ENCODE data around the gene P4HTM.

The P4HTM gene

DNA sequence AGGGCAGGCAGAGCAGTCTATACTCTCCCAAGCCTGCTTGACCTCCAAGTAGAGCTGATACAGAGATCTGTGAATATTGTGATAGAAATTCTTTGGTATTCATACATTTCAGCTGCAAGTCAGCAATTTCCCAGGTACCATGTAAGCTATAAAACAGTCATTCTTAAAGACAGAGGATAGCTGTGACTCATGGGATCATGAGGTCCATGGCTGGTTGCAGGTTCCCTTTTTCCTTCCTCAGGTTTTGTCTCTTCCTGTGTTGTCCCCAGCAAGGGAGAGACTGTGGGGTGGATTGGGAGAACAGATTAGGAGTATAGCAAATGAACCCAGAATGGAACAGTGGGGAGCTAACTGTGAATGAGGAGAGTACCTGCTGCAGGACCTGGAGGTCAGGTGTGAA, 5.4 kb upstream of the P4HTM start:
- peaks cover 12% of the 10 kb centered on the region for H3K4me1 ChIP-seq (ENCODE audit: control insufficient read depth, insufficient read depth, low read length, unreplicated experiment)
- H3K36me3 ChIP-seq (ENCODE audit: insufficient read depth, low read length): no peaks in the 10 kb centered on the region; the same call in 1 of the 2 replicates
- peaks cover 2% of the 10 kb centered on the region for H3K79me2 ChIP-seq (ENCODE audit: control insufficient read depth, insufficient read depth, low read length, unreplicated experiment)
- no peak overlapping the region for H3K27ac ChIP-seq (ENCODE audit: low read depth, low read length)
- no peaks in the 10 kb centered on the region for H3K27me3 ChIP-seq (ENCODE audit: insufficient read depth, low read length)
- no peak overlapping the region for H3K4me3 ChIP-seq (ENCODE audit: low read depth, low read length)
- no peak overlapping the region for H2AFZ ChIP-seq (ENCODE audit: low read length, unreplicated experiment)

DNA sequence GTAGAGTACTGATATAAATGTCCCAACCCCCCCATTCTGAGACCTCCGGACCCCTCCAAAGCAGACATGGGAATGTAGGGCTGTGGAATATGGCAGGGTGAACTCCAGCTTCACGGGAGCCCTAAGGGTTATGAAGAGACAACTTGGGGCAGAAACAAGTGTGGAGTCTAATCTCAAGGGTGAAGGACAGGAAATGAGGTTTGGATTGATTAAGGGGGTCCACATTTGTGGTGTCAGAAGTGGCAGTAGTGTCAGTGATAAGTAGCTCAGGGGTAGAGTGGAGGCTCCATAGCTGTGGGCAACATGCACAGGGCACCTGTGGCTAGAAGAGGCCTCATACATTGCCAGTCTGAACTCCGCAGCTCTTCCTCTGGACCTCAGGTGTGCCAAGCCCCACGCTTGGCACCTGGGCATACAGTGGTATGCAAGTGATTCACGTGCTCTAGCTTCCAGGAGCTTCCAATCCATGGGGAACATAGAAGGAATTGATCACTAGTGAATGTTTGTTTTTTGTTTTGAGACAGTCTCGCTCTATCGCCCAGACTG, 4.1 kb upstream of the P4HTM start:
- no peak overlapping the region for H3K27ac ChIP-seq (ENCODE audit: low read depth, low read length)
- H3K27me3 ChIP-seq (ENCODE audit: insufficient read depth, low read length): no peaks in the 10 kb centered on the region
- no peak overlapping the region for H3K4me3 ChIP-seq (ENCODE audit: low read depth, low read length)
- peaks cover 12% of the 10 kb centered on the region for H3K4me1 ChIP-seq (ENCODE audit: control insufficient read depth, insufficient read depth, low read length, unreplicated experiment)
- H3K36me3 ChIP-seq (ENCODE audit: insufficient read depth, low read length): no peaks in the 10 kb centered on the region; the same call in 1 of the 2 replicates
- H2AFZ ChIP-seq (ENCODE audit: low read length, unreplicated experiment): no peak overlapping the region
- H3K79me2 ChIP-seq (ENCODE audit: control insufficient read depth, insufficient read depth, low read length, unreplicated experiment): peaks cover 4% of the 10 kb centered on the region

GRCh38 chr3:48989126-48989795, 780 bp upstream of the P4HTM start:
- Histone ChIP-seq H3K4me1 (ENCODE audit: control insufficient read depth, insufficient read depth, low read length, unreplicated experiment) (peaks cover 21% of the 10 kb centered on the region), H3K36me3 (ENCODE audit: insufficient read depth, low read length) (no peaks in the 10 kb centered on the region), H3K4me3 (ENCODE audit: low read depth, low read length) (peak overlapping the region; percentile 89), H2AFZ (ENCODE audit: low read length, unreplicated experiment) (peak overlapping the region; percentile 91), H3K79me2 (ENCODE audit: control insufficient read depth, insufficient read depth, low read length, unreplicated experiment) (peaks cover 14% of the 10 kb centered on the region), H3K27ac (ENCODE audit: low read depth, low read length) (peak overlapping the region; percentile 82), H3K27me3 (ENCODE audit: insufficient read depth, low read length) (no peaks in the 10 kb centered on the region)

DNA sequence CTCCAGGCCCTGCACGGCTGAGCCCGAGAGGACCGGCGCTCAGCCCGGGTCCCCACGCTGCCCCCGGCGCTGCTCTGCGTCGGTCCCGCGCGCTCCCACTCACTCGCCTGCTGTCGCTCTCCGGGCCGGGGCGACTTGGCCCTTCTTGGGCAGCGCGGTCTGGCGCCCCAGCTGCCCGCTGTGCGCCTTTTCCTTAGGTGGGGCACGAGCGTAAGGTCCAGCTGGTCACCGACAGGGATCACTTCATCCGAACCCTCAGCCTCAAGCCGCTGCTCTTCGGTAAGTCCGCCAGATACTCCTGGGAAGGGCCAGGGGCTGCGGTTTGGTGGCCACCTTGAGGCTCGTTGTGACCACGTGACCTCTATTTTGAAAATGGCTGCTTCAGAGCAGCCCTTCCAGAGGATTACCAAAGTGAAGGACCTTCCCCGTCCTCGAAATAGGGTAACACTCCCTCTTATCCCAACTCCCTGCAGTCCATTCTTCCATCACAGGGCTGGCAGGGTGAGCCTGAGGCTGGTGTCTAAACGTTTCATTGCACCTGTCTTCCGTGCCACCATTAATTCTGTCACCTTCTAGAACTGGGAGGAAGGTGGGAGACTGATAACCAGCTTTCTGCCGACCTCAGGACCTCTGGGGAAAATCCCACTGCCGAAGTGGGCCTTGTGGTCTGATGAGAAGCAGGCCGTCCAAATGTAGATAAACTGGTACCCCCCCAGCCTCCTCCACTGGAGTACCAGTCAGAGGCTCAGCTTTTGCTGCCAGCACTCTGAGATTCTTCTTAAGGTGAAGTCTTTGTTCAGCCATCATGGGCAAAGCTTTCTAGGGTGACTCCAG, 812 bp downstream of the P4HTM start:
- Histone ChIP-seq H3K79me2 (ENCODE audit: control insufficient read depth, insufficient read depth, low read length, unreplicated experiment) (peaks cover 14% of the 10 kb centered on the region), H3K36me3 (ENCODE audit: insufficient read depth, low read length) (no peaks in the 10 kb centered on the region), H3K27ac (ENCODE audit: low read depth, low read length) (peak overlapping the region; percentile 82; the same call in 1 of the 2 replicates), H2AFZ (ENCODE audit: low read length, unreplicated experiment) (peak overlapping the region; percentile 91), H3K4me1 (ENCODE audit: control insufficient read depth, insufficient read depth, low read length, unreplicated experiment) (peaks cover 18% of the 10 kb centered on the region), H3K4me3 (ENCODE audit: low read depth, low read length) (peak overlapping the region; percentile 89), H3K27me3 (ENCODE audit: insufficient read depth, low read length) (no peaks in the 10 kb centered on the region)

GRCh38 chr3:48991851-48992545, 2.0 kb downstream of the P4HTM start:
- no peak overlapping the region for H2AFZ ChIP-seq (ENCODE audit: low read length, unreplicated experiment)
- H3K79me2 ChIP-seq (ENCODE audit: control insufficient read depth, insufficient read depth, low read length, unreplicated experiment): peaks cover 14% of the 10 kb centered on the region
- H3K36me3 ChIP-seq (ENCODE audit: insufficient read depth, low read length): no peaks in the 10 kb centered on the region
- H3K4me3 ChIP-seq (ENCODE audit: low read depth, low read length): peak overlapping the region; percentile 89
- H3K27ac ChIP-seq (ENCODE audit: low read depth, low read length): no peak overlapping the region
- H3K4me1 ChIP-seq (ENCODE audit: control insufficient read depth, insufficient read depth, low read length, unreplicated experiment): peaks cover 18% of the 10 kb centered on the region
- H3K27me3 ChIP-seq (ENCODE audit: insufficient read depth, low read length): no peaks in the 10 kb centered on the region

DNA sequence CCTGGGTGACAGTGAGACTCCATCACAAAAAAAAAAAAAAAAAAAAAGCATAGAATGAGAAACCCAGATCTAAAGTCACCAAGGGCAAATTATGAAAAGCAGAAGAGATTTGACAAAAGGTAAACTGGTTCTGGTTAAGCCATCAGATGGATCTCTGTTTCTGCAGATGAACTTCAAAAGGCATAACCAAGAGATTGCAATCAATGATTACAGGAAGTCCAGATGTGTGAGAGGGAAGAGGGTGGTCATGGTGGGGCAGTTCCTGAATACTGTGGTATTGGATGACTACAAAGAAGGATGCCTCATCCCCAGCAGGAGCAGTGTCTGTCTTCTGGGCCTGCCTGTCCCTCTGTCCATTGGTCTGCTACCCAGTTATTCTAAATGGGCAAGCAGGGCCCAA, 3.8 kb downstream of the P4HTM start:
- no peaks in the 10 kb centered on the region for H3K27me3 ChIP-seq (ENCODE audit: insufficient read depth, low read length)
- H3K36me3 ChIP-seq (ENCODE audit: insufficient read depth, low read length): no peaks in the 10 kb centered on the region
- H2AFZ ChIP-seq (ENCODE audit: low read length, unreplicated experiment): no peak overlapping the region
- peaks cover 17% of the 10 kb centered on the region for H3K4me1 ChIP-seq (ENCODE audit: control insufficient read depth, insufficient read depth, low read length, unreplicated experiment)
- H3K79me2 ChIP-seq (ENCODE audit: control insufficient read depth, insufficient read depth, low read length, unreplicated experiment): peaks cover 14% of the 10 kb centered on the region
- no peak overlapping the region for H3K4me3 ChIP-seq (ENCODE audit: low read depth, low read length)
- H3K27ac ChIP-seq (ENCODE audit: low read depth, low read length): no peak overlapping the region

GRCh38 chr3:48996640-48997039, 6.6 kb downstream of the P4HTM start:
- Histone ChIP-seq H3K36me3 (ENCODE audit: insufficient read depth, low read length) (no peaks in the 10 kb centered on the region), H3K27me3 (ENCODE audit: insufficient read depth, low read length) (no peaks in the 10 kb centered on the region), H3K4me1 (ENCODE audit: control insufficient read depth, insufficient read depth, low read length, unreplicated experiment) (peaks cover 4% of the 10 kb centered on the region), H3K79me2 (ENCODE audit: control insufficient read depth, insufficient read depth, low read length, unreplicated experiment) (peaks cover 3% of the 10 kb centered on the region), H3K4me3 (ENCODE audit: low read depth, low read length) (no peak overlapping the region), H3K27ac (ENCODE audit: low read depth, low read length) (no peak overlapping the region), H2AFZ (ENCODE audit: low read length, unreplicated experiment) (no peak overlapping the region)

GRCh38 chr3:48997102-48997635, 7.1 kb downstream of the P4HTM start:
- Histone ChIP-seq H3K4me3 (ENCODE audit: low read depth, low read length) (no peak overlapping the region), H3K27ac (ENCODE audit: low read depth, low read length) (no peak overlapping the region), H3K79me2 (ENCODE audit: control insufficient read depth, insufficient read depth, low read length, unreplicated experiment) (no peaks in the 10 kb centered on the region), H2AFZ (ENCODE audit: low read length, unreplicated experiment) (no peak overlapping the region), H3K27me3 (ENCODE audit: insufficient read depth, low read length) (no peaks in the 10 kb centered on the region), H3K4me1 (ENCODE audit: control insufficient read depth, insufficient read depth, low read length, unreplicated experiment) (no peaks in the 10 kb centered on the region), H3K36me3 (ENCODE audit: insufficient read depth, low read length) (no peaks in the 10 kb centered on the region)

GRCh38 chr3:48997714-48998637, 7.9 kb downstream of the P4HTM start:
- Histone ChIP-seq H3K79me2 (ENCODE audit: control insufficient read depth, insufficient read depth, low read length, unreplicated experiment) (no peaks in the 10 kb centered on the region), H3K27me3 (ENCODE audit: insufficient read depth, low read length) (no peaks in the 10 kb centered on the region), H3K36me3 (ENCODE audit: insufficient read depth, low read length) (no peaks in the 10 kb centered on the region), H2AFZ (ENCODE audit: low read length, unreplicated experiment) (no peak overlapping the region), H3K27ac (ENCODE audit: low read depth, low read length) (no peak overlapping the region), H3K4me1 (ENCODE audit: control insufficient read depth, insufficient read depth, low read length, unreplicated experiment) (no peaks in the 10 kb centered on the region), H3K4me3 (ENCODE audit: low read depth, low read length) (no peak overlapping the region)
